K562 (cell line): Measurements from ENCODE around the gene ABCA4. TPM values are rescaled to one million over a fixed set of nuclear protein-coding genes. Genes with fewer than 3 reads are reported as not detected.
A peak's percentile ranks its signal among the peaks of the same experiment; 100 is the strongest.

ENCODE experiments used
- ATAC-seq: fragments of 200-7000 bp; cut with Tn5 transposase; 3 replicates; pipeline ENCODE4 v1.9.1; 2020; ENCODE audit warnings: moderate library complexity
- BruUV-seq: library from RNA; stranded (reverse); fragments of 400-500 nt; replicated peaks from 2 replicates; lab custom pipeline; 2021; lab: Mats Ljungman, UMichigan
- CTCF ChIA-PET: fragments of 300-600 bp; formaldehyde crosslinking; extraction: SDS; loops from one replicate; lab custom pipeline; 2021; ENCODE audit warnings: low intra/inter-chr PET ratio; lab: Yijun Ruan, JAX
- POLR2A ChIA-PET: fragments of 300-600, 350-650 bp; sonication (Branson Sonifier 250); formaldehyde crosslinking; extraction: SDS; loops from one replicate; lab custom pipeline; 2021; ENCODE audit warnings: antibody characterized with exemption, inconsistent platforms; lab: Yijun Ruan, JAX
- DNase-seq, 4 experiments: peaks; one replicate each; pipeline versions ENCODE4 v3.0.0 to v3.0.0-alpha.2; 2011 to 2018; ENCODE audit warnings: low spot score in 3 of 4, mixed read lengths in 3 of 4; ENCODE audit errors: extremely low read depth in 1 of 4
- FAIRE-seq: peaks from 2 replicates; lab custom pipeline; 2011; peaks lifted over from hg19 to GRCh38; lab: Jason Lieb, UNC
- H2AFZ ChIP-seq: 2 replicates; pipeline ENCODE4 v1.6.0; 2011; ENCODE audit warnings: low read depth, low read length, control low read depth, inconsistent platforms
- H3K27ac ChIP-seq: fragments of 200-600 bp; 3 replicates; pipeline ENCODE4 v1.8.0; 2011; ENCODE audit warnings: low read depth, mild to moderate bottlenecking, control low read depth, inconsistent platforms, low read length, moderate library complexity, mixed read lengths; ENCODE audit errors: extremely low read depth
- H3K27me3 ChIP-seq, 2 experiments: fragments of 300-600 bp in 1 of 2; 2 replicates in 1 of 2; 3 replicates in 1 of 2; pipeline versions ENCODE4 v1.6.0 to v1.8.0; 2011; ENCODE audit warnings: inconsistent platforms in 2 of 2, low read length in 2 of 2, mild to moderate bottlenecking in 1 of 2, mixed read lengths in 1 of 2, moderate library complexity in 1 of 2; ENCODE audit not compliant: control insufficient read depth in 2 of 2, insufficient read depth in 2 of 2
- H3K36me3 ChIP-seq: fragments of 300-600 bp; 3 replicates; pipeline ENCODE4 v1.8.0; 2011; ENCODE audit warnings: mild to moderate bottlenecking, low read length, inconsistent platforms; ENCODE audit not compliant: control insufficient read depth, insufficient read depth
- H3K4me1 ChIP-seq, 2 experiments: fragments of 200-600 bp in 1 of 2; replicated peaks in 1 of 2; 2 replicates in 1 of 2; 3 replicates in 1 of 2; pipeline versions ENCODE4 v1.5.1 to v1.8.0; 2011; ENCODE audit warnings: inconsistent platforms in 2 of 2, low read length in 2 of 2, mild to moderate bottlenecking in 1 of 2, mixed read lengths in 1 of 2, moderate library complexity in 1 of 2; ENCODE audit not compliant: control insufficient read depth in 2 of 2, insufficient read depth in 2 of 2
- H3K4me2 ChIP-seq: 2 replicates; pipeline ENCODE4 v1.6.1; 2011; ENCODE audit warnings: low read length, control low read depth, inconsistent platforms, mixed read lengths; ENCODE audit not compliant: insufficient read depth
- H3K4me3 ChIP-seq: fragments of 200-600 bp; sonication (generic), shearing (Covaris generic); 2 replicates; pipeline ENCODE4 v1.5.1; 2016; ENCODE audit warnings: control low read depth, inconsistent platforms
- H3K79me2 ChIP-seq: fragments of 200-600 bp; 3 replicates; pipeline ENCODE4 v1.8.0; 2011; ENCODE audit warnings: low read length, inconsistent platforms; ENCODE audit not compliant: control insufficient read depth, insufficient read depth
- H3K9ac ChIP-seq, 2 experiments: 2 replicates each; pipeline versions ENCODE4 v1.6.0 to v1.6.1; 2011; ENCODE audit warnings: low read depth in 2 of 2, low read length in 2 of 2, control low read depth in 1 of 2, inconsistent platforms in 1 of 2, mild to moderate bottlenecking in 1 of 2, mixed read lengths in 1 of 2; ENCODE audit not compliant: insufficient read depth in 1 of 2
- H3K9me1 ChIP-seq: one replicate; pipeline ENCODE4 v1.6.0; 2011; ENCODE audit warnings: inconsistent platforms, mild to moderate bottlenecking, low read length, moderate library complexity; ENCODE audit not compliant: control insufficient read depth, insufficient read depth
- H3K9me3 ChIP-seq: replicated peaks from 2 replicates; pipeline ENCODE4 v1.5.1; 2011; ENCODE audit warnings: low read depth, low read length, inconsistent platforms; ENCODE audit not compliant: control insufficient read depth, insufficient read depth
- H4K20me1 ChIP-seq: replicated peaks from 2 replicates; pipeline ENCODE4 v1.6.1; 2011; ENCODE audit warnings: low read length, inconsistent platforms, mixed read lengths; ENCODE audit not compliant: control insufficient read depth, insufficient read depth
- ATF3 ChIP-seq, 2 experiments: fragments of 450-650 bp in 1 of 2; sonication (generic) in 1 of 2; formaldehyde crosslinking in 1 of 2; IDR thresholded peaks in 1 of 2; conservative IDR thresholded peaks in 1 of 2; 2 replicates each; pipeline versions ENCODE4 v1.6.1 to v1.8.1; 2016 to 2023; ENCODE audit warnings: mild to moderate bottlenecking in 2 of 2, moderate library complexity in 2 of 2, inconsistent platforms in 1 of 2, missing genetic modification reagents in 1 of 2
- CEBPG ChIP-seq, 3 experiments: fragments of 200-800 bp in 1 of 3; sonication (Bioruptor generic) in 1 of 3; sonication (generic) in 1 of 3; formaldehyde crosslinking in 1 of 3; IDR thresholded peaks in 2 of 3; conservative IDR thresholded peaks in 1 of 3; 2 replicates each; pipeline versions ENCODE4 v1.6.1 to v1.8.0; 2016 to 2022; ENCODE audit warnings: missing compliant biosample characterization in 2 of 3, missing genetic modification characterization in 2 of 3, mild to moderate bottlenecking in 1 of 3, missing genetic modification reagents in 1 of 3
- CTBP1 ChIP-seq: fragments of 450-650 bp; IDR thresholded peaks from 2 replicates; pipeline ENCODE4 v1.6.1; 2016; ENCODE audit warnings: borderline replicate concordance
- ETV1 ChIP-seq: fragments of 450-650 bp; conservative IDR thresholded peaks from 2 replicates; pipeline ENCODE4 v1.6.1; 2016; ENCODE audit warnings: missing genetic modification characterization, control low read depth, low read depth, missing compliant biosample characterization
- FOSL1 ChIP-seq: fragments of 200-800 bp; sonication (Bioruptor generic); conservative IDR thresholded peaks from 2 replicates; pipeline ENCODE4 v1.6.1; 2016; ENCODE audit warnings: missing genetic modification characterization, missing compliant biosample characterization
- JUND ChIP-seq, 2 experiments: IDR thresholded peaks; 2 replicates in 1 of 2; 3 replicates in 1 of 2; pipeline ENCODE4 v1.6.1; 2011; ENCODE audit warnings: borderline replicate concordance in 2 of 2, low read depth in 2 of 2, low read length in 2 of 2, improper control_type of control experiment in 1 of 2, missing biosample characterization in 1 of 2, missing genetic modification characterization in 1 of 2, missing genetic modification reagents in 1 of 2
- MAZ ChIP-seq, 2 experiments: fragments of 450-650 bp in 1 of 2; sonication (generic) in 1 of 2; formaldehyde crosslinking; IDR thresholded peaks in 1 of 2; conservative IDR thresholded peaks in 1 of 2; 2 replicates each; pipeline versions ENCODE4 v1.4.0 to v1.5.0; 2020; ENCODE audit warnings: mild to moderate bottlenecking in 1 of 2, missing genetic modification reagents in 1 of 2
- MEIS2 ChIP-seq: fragments of 450-650 bp; IDR thresholded peaks from 2 replicates; pipeline ENCODE4 v1.6.1; 2014; ENCODE audit warnings: mild to moderate bottlenecking; ENCODE audit not compliant: partially characterized antibody
- PHF21A ChIP-seq: fragments of 450-650 bp; IDR thresholded peaks from 2 replicates; pipeline ENCODE4 v1.6.1; 2017; ENCODE audit warnings: low read depth, borderline replicate concordance
- SETDB1 ChIP-seq: IDR thresholded peaks from one replicate; pipeline ENCODE4 v1.6.1; 2012; ENCODE audit warnings: low read length, control low read depth, inconsistent platforms
- WGBS: fragments of 100-300 bp; shearing (Covaris generic); methylation state at CpG from one replicate; pipeline ENCODE4 v1.1.6; 2016; ENCODE audit warnings: low coverage, mixed read lengths; ENCODE audit not compliant: insufficient coverage; ENCODE audit errors: missing lambda C conversion rate; 5-methylcytosine and 5-hydroxymethylcytosine counted together
- in situ Hi-C: fragments of 300-500 bp; cut with MboI; formaldehyde crosslinking; loops from 4 replicates; pipeline ENCODE4 v1.15.0; 2018; ENCODE audit warnings: inconsistent platforms, mixed read lengths
- intact Hi-C: fragments of 100-400 bp; cut with micrococcal nuclease; formaldehyde crosslinking; loops from 2 replicates; pipeline ENCODE4 v1.14.2; 2022
- polyA plus RNA-seq, 8 experiments: library from polyadenylated mRNA; depleted of rRNA in 4 of 8; stranded (reverse) in 5 of 8; unstranded in 3 of 8; fragments of >200 nt; fragmentation: Nextera tagmentation in 2 of 8; fragmentation: Illumina TruSeq in 1 of 8; extraction: Ambion mirVana in 2 of 8; extraction: Trizol in 1 of 8; gene quantifications; 2 replicates each; pipeline versions ENCODE4 v1.2.1 to v1.2.3, GENCODE V29; 2011 to 2014; ENCODE audit warnings: inconsistent platforms in 1 of 8, missing spikeins in 1 of 8
- total RNA-seq, 7 experiments: library from RNA; depleted of rRNA in 6 of 7; stranded (reverse); fragments of >200 nt in 6 of 7; fragmentation: Illumina TruSeq in 2 of 7; extraction: Trizol in 2 of 7; gene quantifications; 2 replicates each; pipeline versions ENCODE4 v1.2.1 to v1.2.3, GENCODE V29; 2011 to 2021; ENCODE audit warnings: low replicate concordance in 1 of 7

The ABCA4 gene
- total and polyA plus RNA-seq, 9 of the 15 experiments (the other 6 are each of a cell fraction or from before 2014, with no cell fraction given), result 0.01 to 0.04 TPM; not detected in 7

- Histone ChIP-seq H3K4me3 (no peak overlapping the region), H3K4me2 (no peak overlapping the region), H3K4me1 (peaks cover 4 to 22% of the 10 kb centered on the region in 2 experiments), H3K27me3 (peaks cover 3 to 24% of the 10 kb centered on the region in 2 experiments; a peak in 4 of 5 replicates), H2AFZ (no peak overlapping the region; the same call in 1 of the 2 replicates), H3K9me1 (no peaks in the 10 kb centered on the region), H3K36me3 (no peaks in the 10 kb centered on the region), H3K79me2 (no peaks in the 10 kb centered on the region), H4K20me1 (no peaks in the 10 kb centered on the region), H3K9me3 (no peaks in the 10 kb centered on the region), H3K9ac (no peak overlapping the region), H3K27ac (no peak overlapping the region)
- ChIA-PET POLR2A (interaction anchor here (0.5 to 1.1 kb wide), 3 partner anchors 16 to 387 kb away, joined by 3 to 4 read pairs (median 3); no protein-coding TSS in a partner anchor), CTCF (no interaction called here)
- in situ Hi-C loops, result no loop called here
- BruUV-seq, result no TSS peak
- FAIRE-seq (no peak), DNase-seq (no peak), ATAC-seq (no peak)
- intact Hi-C loops, result no loop called here
- WGBS, result 3% methylated on average over 6 of the region's 6 CpGs
- TF ChIP-seq MAZ (CRISPR knock-in tag; conservative IDR thresholded peaks at IDR 0.05 in 1 of 2, IDR thresholded peaks at IDR 0.05 in 1 of 2), result no peak
- TF ChIP-seq SETDB1, result no peak
- TF ChIP-seq JUND (IDR thresholded peaks at IDR 0.05; ENCODE audit: borderline replicate concordance, low read depth, low read length), result peak; percentile 19; the same call in 1 of the 2 replicates
- TF ChIP-seq JUND (tag; IDR thresholded peaks at IDR 0.05; ENCODE audit: borderline replicate concordance, low read depth, low read length), result no peak
- TF ChIP-seq ATF3 (IDR thresholded peaks at IDR 0.05), result peak; percentile 61
- TF ChIP-seq ATF3 (CRISPR knock-in tag; conservative IDR thresholded peaks at IDR 0.05), result no peak
- no peak for TF ChIP-seq CEBPG (CRISPR knock-in tag; IDR thresholded peaks at IDR 0.05)
- peak; percentile 22 to 67; a peak in 3 of 4 replicates for TF ChIP-seq CEBPG (tag; conservative IDR thresholded peaks at IDR 0.05 in 1 of 2, IDR thresholded peaks at IDR 0.05 in 1 of 2)
- peak; percentile 10 for TF ChIP-seq MEIS2
- TF ChIP-seq CTBP1, result peak; percentile 29; the same call in 1 of the 2 replicates
- TF ChIP-seq PHF21A, result no peak
- peak; percentile 63 for TF ChIP-seq FOSL1 (tag)
- peak; percentile 46; the same call in 1 of the 2 replicates for TF ChIP-seq ETV1 (tag)
These were observed 103.7 kb downstream of the ABCA4 start for GRCh38 chr1:94017155-94017829.
